HG03108 (cell line): ENCODE data around the gene GDA.
"Not testable (repeated sequence)": the region's sequence is repeated elsewhere in the genome, so short reads cannot be mapped to it uniquely, and the experiment has no call there.

Experiments
- ATAC-seq: cut with Tn5 transposase; IDR thresholded peaks from one replicate; pipeline ENCODE4 v1.9.1; 2021; ENCODE audit warnings: moderate library complexity; ENCODE audit not compliant: unreplicated experiment

GDA gene

DNA sequence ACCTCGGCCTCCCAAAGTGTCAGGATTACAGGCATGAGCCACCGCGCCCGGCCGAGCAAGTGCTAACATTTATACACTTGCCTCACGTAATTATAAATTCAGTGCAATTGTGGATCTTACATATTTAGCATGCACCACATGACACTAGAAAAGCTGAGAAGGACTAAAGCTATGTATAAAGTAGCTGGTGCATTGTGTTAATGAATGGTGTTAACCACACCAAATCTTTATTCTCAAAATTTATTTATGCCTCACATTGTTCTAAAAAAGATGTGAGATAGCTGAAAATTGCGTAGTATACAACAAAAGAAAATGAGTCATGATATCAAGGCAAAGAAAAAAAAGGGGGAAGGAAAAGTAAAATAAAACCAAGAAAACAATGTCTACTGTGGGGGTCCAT lies 54.8 kb downstream of the GDA start:
- no peak for ATAC-seq

DNA sequence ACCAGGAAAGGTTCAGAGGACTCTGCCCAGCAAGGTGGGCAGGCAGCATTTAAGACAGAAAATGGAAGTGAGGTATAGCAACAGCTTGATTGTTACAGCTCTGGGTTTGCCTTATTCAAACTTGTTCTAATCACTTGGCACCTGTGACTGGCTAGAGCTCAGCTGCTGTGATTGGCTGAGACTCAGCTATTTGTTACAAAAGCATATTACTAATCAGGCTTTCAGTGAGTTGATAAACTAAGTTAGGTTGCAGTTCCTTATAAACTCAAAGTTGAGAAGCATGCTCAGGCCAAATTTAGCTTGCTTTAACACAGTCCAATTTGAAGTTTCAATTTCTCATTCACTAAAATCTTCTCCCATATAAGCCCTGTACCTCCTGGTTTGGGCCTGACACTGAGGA lies 56.3 kb downstream of the GDA start:
- ATAC-seq, result peak; percentile 41

DNA sequence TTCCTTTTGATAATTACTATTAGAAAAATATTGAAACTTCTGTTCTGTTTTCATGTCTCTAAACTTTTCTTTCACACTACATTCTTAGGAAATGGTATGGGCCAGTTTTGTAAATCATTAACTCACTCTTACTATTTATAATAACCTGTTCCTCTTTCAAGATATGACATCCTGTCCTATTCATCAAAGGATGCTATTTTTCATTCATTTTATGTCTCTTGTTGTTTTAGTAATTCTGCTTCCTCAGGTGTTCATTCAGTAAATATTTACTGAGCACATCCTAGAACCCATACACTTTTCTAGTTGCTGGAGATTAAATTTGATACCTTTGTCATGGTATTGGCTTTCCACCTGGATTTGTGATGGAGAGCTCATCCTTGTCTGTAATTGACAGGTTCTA lies 58.0 kb downstream of the GDA start:
- peak; percentile 60 for ATAC-seq

DNA sequence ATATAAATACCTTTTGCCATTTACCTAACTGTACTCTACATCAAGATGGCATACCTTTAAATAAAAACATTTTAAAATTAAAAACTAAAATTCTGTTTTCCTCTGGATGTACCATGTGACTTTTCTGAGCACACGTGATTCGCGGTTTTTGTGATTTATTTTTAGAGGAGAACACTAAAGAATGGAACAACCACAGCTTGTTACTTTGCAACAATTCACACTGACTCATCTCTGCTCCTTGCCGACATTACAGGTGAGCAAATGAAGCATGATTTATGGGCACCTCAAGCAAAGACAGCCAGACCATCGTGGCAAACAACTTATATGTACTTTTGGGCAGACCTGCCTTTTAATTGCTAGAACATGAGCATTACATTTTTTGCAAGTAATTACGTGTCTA lies 61.3 kb downstream of the GDA start:
- no peak for ATAC-seq

DNA sequence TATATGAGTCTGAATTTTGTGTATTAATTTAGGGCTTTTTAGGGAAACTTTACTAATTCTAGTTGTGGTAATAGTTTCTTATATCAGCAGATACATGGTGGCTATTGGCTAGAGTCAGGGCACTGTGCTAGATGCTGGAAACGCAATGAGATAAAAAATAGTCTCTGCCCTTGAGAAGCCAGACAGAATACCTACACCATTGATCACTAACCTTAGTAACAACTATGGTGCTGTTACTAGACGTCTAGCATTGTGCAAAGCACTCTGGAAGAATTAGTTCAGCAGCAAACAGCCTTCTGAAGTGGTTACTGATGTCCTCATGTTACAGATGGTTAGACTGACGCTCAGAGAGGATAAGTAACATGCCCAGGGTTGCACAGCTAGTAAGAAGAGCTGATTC lies 61.8 kb downstream of the GDA start:
- no peak for ATAC-seq

DNA sequence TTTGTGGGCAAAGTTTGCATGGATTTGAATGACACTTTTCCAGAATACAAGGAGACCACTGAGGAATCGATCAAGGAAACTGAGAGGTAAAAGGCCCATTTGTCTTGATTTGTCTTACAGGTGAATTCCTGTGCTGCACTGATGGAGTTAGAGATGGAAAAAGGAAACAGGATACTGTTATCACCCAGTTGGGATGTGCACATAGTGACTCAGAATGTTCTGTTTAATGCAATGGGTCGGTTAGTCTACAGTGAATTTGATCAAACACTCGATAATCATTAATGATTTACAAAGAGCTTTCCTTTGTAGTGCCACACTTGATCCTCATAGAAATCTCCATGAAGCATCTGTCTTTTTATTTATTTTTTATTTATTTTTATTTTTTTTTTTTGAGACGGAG lies 64.7 kb downstream of the GDA start:
- ATAC-seq, result no peak

DNA sequence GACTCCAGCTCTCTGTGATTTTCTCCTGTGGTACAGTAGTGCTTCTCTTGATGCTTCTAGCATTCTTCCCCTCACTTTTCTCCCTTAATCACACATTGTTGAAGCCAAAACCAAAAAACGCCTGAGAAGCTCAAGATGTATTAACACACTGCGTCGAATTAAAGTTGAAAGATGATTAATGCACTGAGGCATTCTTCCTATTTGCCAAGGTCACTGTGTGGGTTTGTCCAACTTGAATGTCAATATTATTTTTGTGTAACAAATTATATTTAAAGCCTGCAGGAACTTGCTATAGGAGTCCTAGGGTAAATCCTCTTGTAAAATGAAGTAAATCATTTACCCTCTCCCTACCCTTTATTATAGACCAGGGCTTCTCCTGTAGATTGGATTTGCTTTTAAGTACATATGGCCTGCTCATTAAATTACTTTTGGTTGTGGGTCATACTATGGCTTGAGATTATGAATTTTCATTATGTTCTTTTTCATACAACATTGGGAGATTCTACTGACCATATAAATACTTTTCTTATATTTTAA lies 68.1 kb downstream of the GDA start:
- no peak for ATAC-seq

DNA sequence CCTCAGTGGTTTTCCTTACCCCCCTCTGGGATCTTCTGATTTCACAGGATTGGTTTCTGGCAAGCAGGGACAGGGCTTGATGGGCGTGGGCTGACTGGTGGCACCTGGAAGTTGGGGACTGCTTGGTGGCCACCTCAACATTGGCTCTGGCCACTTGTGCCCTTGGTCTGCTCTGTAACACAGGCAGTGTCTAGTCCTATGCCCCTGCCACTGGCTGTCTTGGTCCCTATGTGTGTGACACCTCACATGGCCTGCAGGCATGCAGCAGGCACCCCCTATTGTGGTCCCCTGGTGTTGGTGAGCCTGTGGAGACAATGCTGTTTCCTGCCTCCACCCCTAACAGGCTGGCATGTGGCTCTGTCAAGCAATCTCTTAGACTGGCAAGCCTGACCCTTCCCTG lies 71.3 kb downstream of the GDA start:
- ATAC-seq, result no peak

DNA sequence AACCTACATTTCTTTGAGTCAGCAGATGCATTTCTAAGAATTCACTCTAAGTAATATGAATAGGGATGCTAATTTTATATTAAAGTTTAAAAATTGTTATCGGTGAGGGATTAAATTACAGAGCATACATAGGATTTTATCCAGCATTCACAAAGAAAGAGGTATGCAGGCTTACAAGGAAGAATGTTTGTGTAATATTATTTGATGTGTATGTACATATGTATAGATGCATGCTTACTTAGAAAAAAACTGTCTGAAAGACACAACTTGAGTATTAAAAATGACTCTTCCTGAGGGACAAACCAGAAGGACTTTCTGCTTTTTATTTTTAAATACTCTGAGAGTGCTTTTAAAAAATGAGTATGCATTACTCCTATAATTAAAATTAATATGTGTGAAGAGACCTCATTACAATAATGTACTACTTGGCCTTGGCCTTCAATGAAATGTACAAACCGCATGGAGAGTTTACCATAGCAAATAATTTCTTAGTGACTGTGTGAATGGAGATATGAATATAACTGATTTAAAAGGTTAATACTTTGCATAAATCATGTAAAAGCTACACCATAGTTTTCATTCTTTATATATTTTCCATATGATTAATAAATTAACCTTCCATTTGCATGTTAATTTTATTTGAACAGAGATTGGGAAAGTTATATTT lies 77.0 kb downstream of the GDA start:
- no peak for ATAC-seq

DNA sequence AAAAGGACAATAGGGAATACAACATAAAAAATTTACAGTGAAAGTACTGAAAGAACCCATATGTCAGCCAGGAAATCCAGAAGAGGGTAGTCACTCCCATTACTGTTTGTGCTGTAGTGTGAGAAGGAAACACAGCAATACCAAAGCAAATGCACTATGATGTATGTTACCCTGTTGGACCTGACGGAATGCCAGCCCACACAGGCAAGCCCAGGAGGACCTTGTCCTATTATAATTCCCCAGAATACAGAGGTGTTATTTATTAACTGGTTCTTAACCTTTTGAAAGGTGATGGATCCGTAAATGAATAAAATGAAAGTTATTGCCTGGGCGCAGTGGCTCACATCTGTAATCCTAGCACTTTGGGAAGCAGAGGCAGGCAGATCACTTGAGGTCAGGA lies 79.0 kb downstream of the GDA start:
- no peak for ATAC-seq

DNA sequence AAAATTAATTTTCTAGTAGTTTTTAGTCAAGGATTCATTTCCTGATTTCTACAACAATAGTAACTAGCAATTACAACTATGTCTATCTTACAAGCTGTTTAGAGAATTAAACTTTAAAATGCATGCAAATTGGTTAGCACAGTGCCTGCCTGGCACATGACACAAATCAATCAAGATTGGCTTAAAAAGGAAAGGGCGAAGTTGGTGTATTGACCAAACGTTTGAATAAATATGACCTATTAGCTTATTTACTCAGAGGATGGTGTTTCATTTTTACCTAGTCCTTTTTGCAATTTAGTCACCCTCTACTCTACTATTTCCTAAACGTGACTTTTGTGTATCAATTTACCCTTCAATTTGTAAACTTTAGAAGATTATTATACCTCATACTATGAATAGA lies 83.5 kb downstream of the GDA start:
- no peak for ATAC-seq

DNA sequence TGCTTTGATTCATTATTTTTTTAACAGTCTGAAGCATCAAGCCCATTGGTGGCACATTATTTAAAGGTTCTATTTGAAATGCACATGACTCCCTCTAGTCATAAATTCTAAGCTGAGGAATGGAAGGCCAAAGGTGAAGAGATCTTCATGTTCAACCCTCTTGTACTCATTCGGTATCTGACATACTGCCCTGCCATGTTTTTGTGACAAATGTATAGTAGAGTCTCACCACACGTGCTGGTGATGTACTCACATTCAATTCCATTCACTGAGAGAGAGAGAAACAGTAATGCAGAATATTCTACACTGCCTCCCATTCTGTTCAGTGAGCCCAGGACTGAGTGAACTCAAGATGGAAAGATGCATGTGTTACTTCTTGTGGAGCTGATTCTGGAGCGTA lies 98.3 kb downstream of the GDA start:
- ATAC-seq, result no peak

DNA sequence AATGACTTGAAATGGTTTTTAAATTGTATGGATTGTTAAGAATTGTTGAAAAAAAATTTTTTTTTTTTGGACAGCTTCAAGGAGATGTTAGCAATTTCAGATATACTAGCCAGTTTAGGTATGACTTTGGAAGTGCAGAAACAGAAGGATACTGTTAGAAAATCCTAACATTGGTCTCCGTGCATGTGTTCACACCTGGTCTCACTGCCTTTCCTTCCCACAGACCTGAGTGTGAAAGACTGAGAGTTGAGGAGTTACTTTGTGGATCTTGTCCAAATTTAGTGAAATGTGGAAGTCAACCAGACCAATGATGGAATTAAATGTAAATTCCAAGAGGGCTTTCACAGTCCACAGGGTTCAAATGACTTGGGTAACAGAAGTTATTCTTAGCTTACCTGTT lies 102.3 kb downstream of the GDA start:
- no peak for ATAC-seq

DNA sequence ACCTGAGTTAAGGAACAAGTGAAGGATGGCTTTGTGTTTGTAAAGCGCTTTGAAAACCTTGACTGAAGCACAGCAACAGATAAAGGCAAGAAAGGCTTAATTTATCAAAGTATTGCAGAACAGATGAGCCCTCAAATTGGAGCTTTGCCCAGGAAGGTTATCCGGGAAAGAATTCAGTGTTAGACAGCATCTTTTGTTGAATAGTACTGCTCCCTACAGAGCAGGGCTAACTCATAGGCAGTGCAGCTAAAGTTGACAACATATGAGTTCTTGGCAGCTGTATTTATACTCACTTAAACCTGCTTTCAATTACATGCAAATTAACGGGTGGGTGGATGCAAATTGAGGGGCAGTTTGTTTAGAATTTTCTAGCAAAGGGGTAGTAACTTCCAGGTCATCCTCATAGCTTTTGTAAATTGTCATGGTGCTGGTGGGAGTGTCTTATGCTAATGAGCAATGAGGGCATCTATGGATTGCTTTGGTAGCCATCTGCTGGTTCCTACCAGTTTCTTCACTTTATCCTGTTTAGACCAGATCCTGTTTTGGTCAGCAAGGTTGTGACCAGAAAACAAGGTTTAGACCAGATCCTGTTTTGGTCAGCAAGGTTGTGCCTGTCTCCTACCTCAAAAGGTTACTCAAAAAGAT lies 105.8 kb downstream of the GDA start:
- no peak for ATAC-seq

DNA sequence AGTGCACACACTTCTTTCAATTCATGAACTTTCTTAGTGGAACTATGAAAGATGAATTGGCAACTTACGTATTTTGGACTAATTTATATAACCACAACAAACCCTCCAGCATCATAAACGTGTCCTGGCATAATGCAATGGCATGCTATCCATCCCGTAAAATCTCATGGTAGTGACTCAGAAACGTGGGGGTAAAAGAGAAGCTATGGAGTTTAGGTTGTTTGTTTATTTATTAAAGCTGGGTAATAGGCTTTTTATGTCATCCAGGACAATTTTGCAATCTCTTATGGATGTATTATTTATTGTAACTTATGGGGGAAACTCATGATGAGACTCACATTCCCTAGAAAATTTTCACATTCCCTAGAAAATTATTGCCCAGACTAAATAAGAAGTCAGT lies 106.3 kb downstream of the GDA start:
- ATAC-seq, result no peak

DNA sequence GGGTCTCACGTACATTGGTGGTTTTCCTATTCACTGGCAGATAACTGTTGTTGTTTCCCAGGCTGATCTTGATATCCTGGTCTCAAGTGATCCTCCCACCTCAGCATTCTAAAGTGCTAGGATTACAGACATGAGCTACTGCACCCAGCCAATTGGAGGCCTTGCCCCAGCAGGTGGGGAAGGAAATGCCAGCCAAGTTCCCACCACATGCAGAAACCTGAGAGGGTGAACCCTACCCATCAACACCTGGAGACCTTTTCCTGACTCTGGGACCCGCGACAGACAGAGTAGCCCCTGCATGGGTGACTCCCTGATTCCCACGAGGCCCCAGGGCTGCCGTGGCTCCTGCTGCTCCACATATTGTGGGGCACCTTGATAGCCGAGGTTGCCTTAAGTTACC lies 107.7 kb downstream of the GDA start:
- ATAC-seq, result no peak

DNA sequence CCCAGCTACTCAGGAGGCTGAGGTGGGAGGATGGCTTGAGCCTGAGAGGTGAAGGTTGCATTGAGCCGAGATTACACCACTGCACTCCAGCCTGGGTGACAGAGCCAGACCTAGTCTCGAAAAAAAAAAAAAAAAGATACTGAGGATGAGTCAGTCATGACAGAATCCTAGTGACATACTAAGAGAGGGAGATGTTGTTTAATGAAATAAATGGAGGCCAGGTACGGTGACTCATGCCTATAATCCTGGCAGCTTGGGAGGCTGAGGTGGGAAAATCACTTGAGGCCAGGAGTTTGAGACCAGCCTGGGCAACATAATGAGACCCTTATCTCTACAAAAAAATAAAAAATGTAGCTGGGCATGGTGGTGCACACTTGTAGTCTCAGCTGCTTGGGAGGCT lies 108.6 kb downstream of the GDA start:
- no peak for ATAC-seq

DNA sequence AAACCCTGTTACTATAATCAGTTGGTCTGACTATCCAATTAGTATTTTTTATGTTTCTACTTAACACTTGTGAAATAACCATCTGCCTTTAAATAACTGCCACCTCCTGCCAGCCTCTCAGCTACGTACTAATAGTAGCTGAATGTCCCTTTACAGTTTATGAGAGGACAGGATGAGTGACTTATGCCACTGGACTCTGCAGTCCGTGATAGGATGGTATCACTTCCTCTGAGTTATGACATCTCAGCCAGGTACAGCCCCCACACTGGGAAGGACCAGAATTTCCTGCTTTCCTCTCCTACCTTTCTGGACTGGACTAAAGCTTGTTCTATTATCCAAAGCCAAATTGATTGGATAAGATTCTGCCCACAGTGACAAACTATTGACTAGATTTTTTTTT lies 112.8 kb downstream of the GDA start:
- no peak for ATAC-seq

DNA sequence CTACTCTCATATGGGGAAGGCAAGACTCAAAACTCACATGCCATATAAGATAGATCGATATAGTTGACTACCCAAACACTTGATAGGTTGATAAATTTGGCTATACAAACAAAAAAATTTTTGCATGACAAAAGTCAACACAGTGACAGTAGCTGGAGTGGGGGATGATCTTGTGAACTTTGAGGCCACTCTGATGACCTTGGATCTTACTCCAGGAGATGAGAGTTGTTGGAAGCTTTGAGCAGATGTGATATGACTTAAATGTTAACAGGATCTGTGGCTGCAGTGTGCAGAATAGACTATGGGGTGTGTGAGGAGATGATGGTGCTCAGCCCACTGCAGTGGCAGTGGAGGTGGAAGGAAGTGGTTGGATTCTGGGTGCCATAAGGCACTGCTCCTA lies 114.3 kb downstream of the GDA start:
- ATAC-seq, result no peak

DNA sequence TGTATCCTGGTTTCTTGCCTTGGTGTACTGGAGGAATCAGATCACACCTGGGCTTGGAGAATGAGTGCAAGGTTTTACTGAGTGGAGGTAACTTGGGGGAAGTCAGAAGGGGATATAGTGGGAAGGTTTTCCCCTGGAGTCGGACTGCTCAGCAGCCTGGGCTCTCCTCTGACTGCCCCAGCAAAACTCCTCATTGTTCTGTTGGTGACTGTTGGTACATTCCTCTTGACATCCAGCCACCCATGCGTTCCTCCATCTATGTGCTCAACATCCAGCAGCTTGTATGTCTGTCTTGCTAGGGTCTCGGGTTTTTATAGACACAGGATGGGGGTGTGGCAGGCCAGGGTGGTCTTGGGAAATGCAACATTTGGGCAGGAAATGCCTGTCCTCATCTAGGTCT lies 119.7 kb downstream of the GDA start:
- no peak for ATAC-seq

DNA sequence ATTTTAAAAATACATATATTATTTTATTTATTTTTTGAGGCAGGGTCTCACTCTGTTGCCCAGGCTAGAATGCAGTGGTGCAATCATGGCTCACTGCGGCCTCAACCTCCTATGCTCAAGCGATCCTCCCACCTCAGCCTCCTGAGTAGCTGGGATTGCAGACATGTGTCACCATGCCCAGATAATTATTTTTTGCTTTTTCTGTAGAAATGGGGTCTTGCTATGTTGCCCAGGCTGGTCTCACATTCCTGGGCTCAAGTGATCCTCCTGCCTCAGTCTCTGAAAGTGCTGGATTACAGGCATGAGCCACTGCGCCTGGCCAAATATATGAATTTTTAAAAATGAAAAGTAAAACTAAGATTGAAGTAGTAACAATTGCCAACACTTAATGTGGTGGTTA lies 121.1 kb downstream of the GDA start:
- not testable (repeated sequence) for ATAC-seq

DNA sequence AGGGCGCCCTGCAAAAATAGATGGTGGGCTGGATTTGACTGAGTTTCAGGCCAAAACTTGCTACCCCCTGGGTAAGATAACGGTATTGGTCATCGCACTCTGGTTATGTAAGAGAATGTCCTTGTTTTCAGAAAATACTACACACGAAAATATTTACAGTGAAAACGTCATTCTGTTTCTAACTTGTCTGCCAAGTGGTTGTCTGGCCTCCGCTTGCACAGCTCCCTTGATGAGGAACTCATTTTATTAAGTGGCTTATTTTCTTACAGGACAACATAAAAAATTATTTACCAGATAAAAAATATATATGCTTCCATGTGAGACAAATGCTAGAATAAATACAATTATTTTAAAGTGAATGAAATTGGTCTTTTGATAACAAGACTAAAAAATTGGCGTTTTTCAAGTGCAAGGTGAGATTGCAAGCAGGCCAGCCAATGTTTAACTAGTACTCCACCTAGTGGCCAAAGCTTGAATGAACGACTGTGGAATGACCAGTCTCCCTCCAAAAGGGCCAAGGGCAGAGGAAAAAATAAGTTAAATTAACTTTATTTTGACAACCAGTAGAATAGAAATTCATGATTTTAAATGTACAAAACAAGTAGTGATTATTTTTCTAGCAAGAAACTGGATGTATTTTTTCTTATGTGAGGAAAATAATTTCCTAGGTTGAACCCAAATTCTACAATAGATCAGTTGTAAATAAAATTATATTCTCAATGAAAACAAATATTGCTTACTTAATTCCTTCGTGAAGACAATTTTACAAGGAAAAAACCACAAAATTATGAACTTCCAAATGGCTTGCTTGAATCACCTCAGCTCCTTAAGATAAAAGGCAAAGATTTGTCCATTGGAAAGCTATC lies 122.6 kb downstream of the GDA start:
- no peak for ATAC-seq
